Measurements from ENCODE around the gene KRTAP5-5.

Gene KRTAP5-5

DNA sequence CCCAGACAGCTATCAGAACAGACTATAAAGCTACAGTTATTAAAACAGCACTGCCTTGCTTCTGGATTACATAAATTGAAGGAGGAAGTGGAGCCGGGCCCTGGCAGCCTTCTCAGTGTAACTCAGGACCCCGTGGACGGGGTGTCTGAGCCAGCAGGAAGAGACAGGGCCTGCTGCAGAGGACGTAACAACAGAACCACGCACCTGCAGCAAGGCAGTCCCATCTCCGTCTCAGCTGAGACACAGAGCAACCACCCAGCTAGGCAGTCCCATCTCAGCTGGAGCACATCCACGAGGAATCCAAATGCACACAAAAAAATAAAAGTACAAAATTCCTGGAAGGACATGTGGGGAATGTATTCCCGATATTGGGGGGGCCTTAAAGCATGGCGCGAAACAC lies 50.3 kb downstream of the KRTAP5-5 start:
- no peak for DNase-seq (ENCODE audit: low read depth in 2 of 2)
